ENCODE measurements around the gene SH3PXD2A.

DNA sequence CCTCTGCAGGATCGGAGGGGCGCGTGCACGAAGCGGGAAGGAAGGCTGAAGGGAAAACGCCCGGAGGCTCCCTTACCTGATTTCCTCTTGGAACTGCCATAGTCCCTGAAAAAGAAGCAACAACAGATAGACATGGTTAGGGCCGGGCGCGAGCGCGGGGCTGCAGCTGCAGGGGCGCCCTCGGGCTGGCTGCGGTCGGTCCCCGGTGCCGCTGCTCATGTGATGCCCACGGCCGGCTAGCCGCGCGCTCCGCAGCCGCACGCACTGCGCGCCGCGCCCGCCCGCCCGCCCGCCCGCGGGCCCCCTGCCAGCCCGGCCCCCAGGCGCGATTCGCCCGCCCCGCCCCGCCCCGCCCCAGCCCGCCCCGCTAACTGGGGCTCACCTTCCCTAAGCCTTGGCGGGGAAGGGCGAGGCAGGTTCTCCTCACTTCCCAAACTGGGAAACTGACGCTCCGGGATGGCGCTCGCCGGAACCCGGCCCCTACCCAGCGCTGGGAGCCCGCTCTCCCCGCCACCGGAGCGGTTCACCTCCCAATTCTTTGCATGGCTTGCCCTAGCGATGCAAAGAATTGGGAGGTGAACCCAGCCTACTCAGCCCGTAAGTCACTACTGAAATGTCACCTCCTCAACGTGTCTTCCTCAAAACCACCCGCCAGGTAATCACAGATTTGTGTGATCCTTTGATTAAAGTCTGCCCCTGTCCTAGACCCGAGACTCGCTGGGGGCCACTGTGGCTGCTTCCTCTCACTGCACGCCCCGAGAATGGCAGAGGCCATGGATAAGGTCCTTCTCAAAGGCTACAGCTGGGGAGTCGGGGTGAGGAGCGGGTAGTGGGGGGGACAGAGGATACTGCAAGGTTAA is 162.2 kb downstream of the SH3PXD2A start:
- TF ChIP-seq POLR2A (IDR thresholded peaks at IDR 0.05), result no peak
- TF ChIP-seq, protein P1, sequence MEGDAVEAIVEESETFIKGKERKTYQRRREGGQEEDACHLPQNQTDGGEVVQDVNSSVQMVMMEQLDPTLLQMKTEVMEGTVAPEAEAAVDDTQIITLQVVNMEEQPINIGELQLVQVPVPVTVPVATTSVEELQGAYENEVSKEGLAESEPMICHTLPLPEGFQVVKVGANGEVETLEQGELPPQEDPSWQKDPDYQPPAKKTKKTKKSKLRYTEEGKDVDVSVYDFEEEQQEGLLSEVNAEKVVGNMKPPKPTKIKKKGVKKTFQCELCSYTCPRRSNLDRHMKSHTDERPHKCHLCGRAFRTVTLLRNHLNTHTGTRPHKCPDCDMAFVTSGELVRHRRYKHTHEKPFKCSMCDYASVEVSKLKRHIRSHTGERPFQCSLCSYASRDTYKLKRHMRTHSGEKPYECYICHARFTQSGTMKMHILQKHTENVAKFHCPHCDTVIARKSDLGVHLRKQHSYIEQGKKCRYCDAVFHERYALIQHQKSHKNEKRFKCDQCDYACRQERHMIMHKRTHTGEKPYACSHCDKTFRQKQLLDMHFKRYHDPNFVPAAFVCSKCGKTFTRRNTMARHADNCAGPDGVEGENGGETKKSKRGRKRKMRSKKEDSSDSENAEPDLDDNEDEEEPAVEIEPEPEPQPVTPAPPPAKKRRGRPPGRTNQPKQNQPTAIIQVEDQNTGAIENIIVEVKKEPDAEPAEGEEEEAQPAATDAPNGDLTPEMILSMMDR (IDR thresholded peaks at IDR 0.05), result no peak
